Panc1 (cell line): ENCODE results near the gene P4HA3. TPM values are rescaled to one million over a fixed set of nuclear protein-coding genes. Genes with fewer than 3 reads are reported as not detected.

Experiments
- ATAC-seq: fragments of 200-7000 bp; cut with Tn5 transposase; 2 replicates; pipeline ENCODE4 v1.9.1; 2020; ENCODE audit warnings: mild to moderate bottlenecking, moderate library complexity
- BruUV-seq: library from RNA; stranded (reverse); fragments of 400-500 nt; replicated peaks from 2 replicates; lab custom pipeline; 2021; lab: Mats Ljungman, UMichigan
- CTCF ChIA-PET: fragments of 300-600 bp; sonication (Branson Sonifier 250); formaldehyde crosslinking; loops from one replicate; lab custom pipeline; 2022; ENCODE audit warnings: antibody characterized with exemption; lab: Charles Lee
- POLR2A ChIA-PET: fragments of 300-600 bp; sonication (Branson Sonifier 250); formaldehyde crosslinking; loops from one replicate; lab custom pipeline; 2022; ENCODE audit warnings: antibody characterized with exemption; lab: Charles Lee
- DNase-seq: peaks from one replicate; pipeline ENCODE4 v3.0.0-alpha.2; 2010; ENCODE audit warnings: low read depth, low spot score
- H3K27ac ChIP-seq: 2 replicates; pipeline ENCODE4 v1.5.1; 2011; ENCODE audit warnings: mild to moderate bottlenecking, low read length, inconsistent platforms
- H3K27me3 ChIP-seq: fragments of 200-500 bp; sonication (Bioruptor generic); 2 replicates; pipeline ENCODE4 v1.6.0; 2014; ENCODE audit warnings: low read length, inconsistent platforms; ENCODE audit not compliant: control insufficient read depth, insufficient read depth
- H3K36me3 ChIP-seq: fragments of 200-500 bp; sonication (Bioruptor generic); 2 replicates; pipeline ENCODE4 v1.5.1; 2014; ENCODE audit warnings: inconsistent platforms, mild to moderate bottlenecking, low read length, moderate library complexity; ENCODE audit not compliant: control insufficient read depth, insufficient read depth
- H3K4me1 ChIP-seq: 2 replicates; pipeline ENCODE4 v1.5.1; 2011; ENCODE audit warnings: inconsistent platforms, mild to moderate bottlenecking, low read length, moderate library complexity; ENCODE audit not compliant: control insufficient read depth, insufficient read depth
- H3K4me3 ChIP-seq, 2 experiments: 2 replicates each; pipeline ENCODE4 v1.5.1; 2011 to 2012; ENCODE audit warnings: low read depth in 2 of 2, low read length in 2 of 2, mild to moderate bottlenecking in 2 of 2, inconsistent platforms in 1 of 2, moderate library complexity in 1 of 2
- H3K9me3 ChIP-seq: fragments of 200-500 bp; sonication (Bioruptor generic); 2 replicates; pipeline ENCODE4 v1.5.1; 2014; ENCODE audit warnings: low read depth, mild to moderate bottlenecking, inconsistent platforms, low read length, moderate library complexity; ENCODE audit not compliant: control insufficient read depth, insufficient read depth
- POLR2AphosphoS5 ChIP-seq: IDR thresholded peaks from 2 replicates; pipeline ENCODE4 v1.6.1; 2012; ENCODE audit warnings: mild to moderate bottlenecking, low read depth, low read length, moderate library complexity
- SIN3A ChIP-seq: IDR thresholded peaks from 2 replicates; pipeline ENCODE4 v1.6.1; 2012; ENCODE audit warnings: low read depth, mild to moderate bottlenecking, low read length, moderate library complexity, borderline replicate concordance; ENCODE audit not compliant: insufficient read depth
- TCF7L2 ChIP-seq: IDR thresholded peaks from 2 replicates; pipeline ENCODE4 v1.6.1; 2011; ENCODE audit warnings: mild to moderate bottlenecking, low read depth, low read length, inconsistent platforms
- in situ Hi-C: cut with HindIII; loops from 2 replicates; pipeline ENCODE4 v1.10.0; 2016; ENCODE audit warnings: low sequenced_read_pairs, low pct_unique_long_range_greater_than_20kb
- intact Hi-C: fragments of 100-400 bp; cut with micrococcal nuclease; formaldehyde crosslinking; loops from one replicate; pipeline ENCODE4 v1.10.0; 2022; ENCODE audit not compliant: unreplicated experiment
- total RNA-seq: library from RNA; stranded (reverse); gene quantifications from one replicate; pipeline ENCODE4 v1.2.1, GENCODE V29; 2021; ENCODE audit not compliant: unreplicated experiment
- TF ChIP-seq, protein P1 (sequence below): fragments of 450-650 bp; IDR thresholded peaks from 2 replicates; pipeline ENCODE4 v1.5.1; 2017; ENCODE audit warnings: mild to moderate bottlenecking
- TF ChIP-seq, protein P2 (sequence below), 2 experiments: IDR thresholded peaks; 2 replicates each; pipeline ENCODE4 v1.6.1; 2011 to 2012; ENCODE audit warnings: low read depth in 2 of 2, control low read depth in 1 of 2, low read length in 1 of 2, mild to moderate bottlenecking in 1 of 2, moderate library complexity in 1 of 2; ENCODE audit not compliant: insufficient read depth in 1 of 2

Gene P4HA3
- total RNA-seq, 1 experiment from 2014 or later, result 1.3 TPM

DNA sequence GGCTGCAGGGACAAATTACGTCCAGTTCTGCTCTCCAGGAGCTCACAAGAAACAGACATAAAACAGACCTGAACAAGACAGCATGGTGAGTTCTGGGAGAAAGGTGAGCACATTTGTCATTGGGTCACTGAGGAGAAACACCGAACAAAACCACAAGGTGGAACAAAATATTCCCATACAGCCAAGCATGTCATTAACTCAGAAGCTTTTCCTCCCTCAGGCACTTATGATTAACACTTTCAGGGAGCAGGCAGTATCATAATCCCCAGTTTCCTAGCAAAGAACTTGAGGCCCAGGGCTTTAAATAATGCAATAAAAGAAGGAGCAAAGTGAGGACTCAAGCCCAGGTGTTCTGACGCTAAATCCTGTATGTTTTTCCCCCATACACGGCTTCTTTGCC lies 43.0 kb downstream of the P4HA3 start:
- ATAC-seq (no peak), DNase-seq (no peak)
- H3K27ac ChIP-seq, result no peak overlapping the region
- no peaks in the 10 kb centered on the region for H3K4me1 ChIP-seq
- in situ Hi-C loops (no loop called here), intact Hi-C loops (no loop called here)
- POLR2A ChIA-PET, result no interaction called here
- H3K36me3 ChIP-seq, result no peaks in the 10 kb centered on the region
- H3K9me3 ChIP-seq, result no peaks in the 10 kb centered on the region
- TF ChIP-seq SIN3A (no peak), POLR2AphosphoS5 (no peak), TCF7L2 (no peak)
- TF ChIP-seq, protein P1, sequence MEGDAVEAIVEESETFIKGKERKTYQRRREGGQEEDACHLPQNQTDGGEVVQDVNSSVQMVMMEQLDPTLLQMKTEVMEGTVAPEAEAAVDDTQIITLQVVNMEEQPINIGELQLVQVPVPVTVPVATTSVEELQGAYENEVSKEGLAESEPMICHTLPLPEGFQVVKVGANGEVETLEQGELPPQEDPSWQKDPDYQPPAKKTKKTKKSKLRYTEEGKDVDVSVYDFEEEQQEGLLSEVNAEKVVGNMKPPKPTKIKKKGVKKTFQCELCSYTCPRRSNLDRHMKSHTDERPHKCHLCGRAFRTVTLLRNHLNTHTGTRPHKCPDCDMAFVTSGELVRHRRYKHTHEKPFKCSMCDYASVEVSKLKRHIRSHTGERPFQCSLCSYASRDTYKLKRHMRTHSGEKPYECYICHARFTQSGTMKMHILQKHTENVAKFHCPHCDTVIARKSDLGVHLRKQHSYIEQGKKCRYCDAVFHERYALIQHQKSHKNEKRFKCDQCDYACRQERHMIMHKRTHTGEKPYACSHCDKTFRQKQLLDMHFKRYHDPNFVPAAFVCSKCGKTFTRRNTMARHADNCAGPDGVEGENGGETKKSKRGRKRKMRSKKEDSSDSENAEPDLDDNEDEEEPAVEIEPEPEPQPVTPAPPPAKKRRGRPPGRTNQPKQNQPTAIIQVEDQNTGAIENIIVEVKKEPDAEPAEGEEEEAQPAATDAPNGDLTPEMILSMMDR, result no peak
- TF ChIP-seq, protein P2, sequence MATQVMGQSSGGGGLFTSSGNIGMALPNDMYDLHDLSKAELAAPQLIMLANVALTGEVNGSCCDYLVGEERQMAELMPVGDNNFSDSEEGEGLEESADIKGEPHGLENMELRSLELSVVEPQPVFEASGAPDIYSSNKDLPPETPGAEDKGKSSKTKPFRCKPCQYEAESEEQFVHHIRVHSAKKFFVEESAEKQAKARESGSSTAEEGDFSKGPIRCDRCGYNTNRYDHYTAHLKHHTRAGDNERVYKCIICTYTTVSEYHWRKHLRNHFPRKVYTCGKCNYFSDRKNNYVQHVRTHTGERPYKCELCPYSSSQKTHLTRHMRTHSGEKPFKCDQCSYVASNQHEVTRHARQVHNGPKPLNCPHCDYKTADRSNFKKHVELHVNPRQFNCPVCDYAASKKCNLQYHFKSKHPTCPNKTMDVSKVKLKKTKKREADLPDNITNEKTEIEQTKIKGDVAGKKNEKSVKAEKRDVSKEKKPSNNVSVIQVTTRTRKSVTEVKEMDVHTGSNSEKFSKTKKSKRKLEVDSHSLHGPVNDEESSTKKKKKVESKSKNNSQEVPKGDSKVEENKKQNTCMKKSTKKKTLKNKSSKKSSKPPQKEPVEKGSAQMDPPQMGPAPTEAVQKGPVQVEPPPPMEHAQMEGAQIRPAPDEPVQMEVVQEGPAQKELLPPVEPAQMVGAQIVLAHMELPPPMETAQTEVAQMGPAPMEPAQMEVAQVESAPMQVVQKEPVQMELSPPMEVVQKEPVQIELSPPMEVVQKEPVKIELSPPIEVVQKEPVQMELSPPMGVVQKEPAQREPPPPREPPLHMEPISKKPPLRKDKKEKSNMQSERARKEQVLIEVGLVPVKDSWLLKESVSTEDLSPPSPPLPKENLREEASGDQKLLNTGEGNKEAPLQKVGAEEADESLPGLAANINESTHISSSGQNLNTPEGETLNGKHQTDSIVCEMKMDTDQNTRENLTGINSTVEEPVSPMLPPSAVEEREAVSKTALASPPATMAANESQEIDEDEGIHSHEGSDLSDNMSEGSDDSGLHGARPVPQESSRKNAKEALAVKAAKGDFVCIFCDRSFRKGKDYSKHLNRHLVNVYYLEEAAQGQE (IDR thresholded peaks at IDR 0.05; ENCODE audit: insufficient read depth in 1 of 2, low read depth in 2 of 2, low read length in 1 of 2), result no peak
- peaks cover 7% of the 10 kb centered on the region; the same call in 1 of the 2 replicates for H3K27me3 ChIP-seq
- BruUV-seq, result no TSS peak
- H3K4me3 ChIP-seq, result no peak overlapping the region
- CTCF ChIA-PET, result no interaction called here

DNA sequence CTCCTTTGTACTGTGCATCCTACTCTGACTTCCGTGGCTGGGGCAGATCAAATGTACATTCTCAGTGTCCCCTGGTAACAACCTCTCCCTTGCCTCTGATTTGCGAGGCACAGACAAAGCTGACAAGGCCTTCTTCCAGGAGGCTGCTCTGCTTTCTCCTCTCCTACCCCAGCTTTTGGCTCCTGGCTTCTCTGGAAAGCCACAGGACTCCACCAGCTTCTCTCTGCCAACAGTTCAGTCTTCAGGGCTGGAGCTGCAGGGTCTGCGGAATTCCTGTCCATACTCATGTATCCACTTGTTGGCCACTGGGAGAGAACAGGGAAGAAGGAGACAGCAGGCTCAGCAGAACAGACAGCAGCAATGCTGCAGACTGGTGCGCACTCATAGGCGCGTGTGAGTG lies 44.4 kb downstream of the P4HA3 start:
- no TSS peak for BruUV-seq
- Histone ChIP-seq H3K27me3 (peaks cover 10% of the 10 kb centered on the region; the same call in 1 of the 2 replicates), H3K9me3 (no peaks in the 10 kb centered on the region), H3K27ac (no peak overlapping the region), H3K4me1 (no peaks in the 10 kb centered on the region), H3K4me3 (no peak overlapping the region), H3K36me3 (no peaks in the 10 kb centered on the region)
- POLR2A ChIA-PET, result no interaction called here
- DNase-seq (no peak), ATAC-seq (no peak)
- TF ChIP-seq TCF7L2 (no peak), SIN3A (no peak), POLR2AphosphoS5 (no peak)
- TF ChIP-seq, protein P1, result no peak
- TF ChIP-seq, protein P2 (IDR thresholded peaks at IDR 0.05; ENCODE audit: insufficient read depth in 1 of 2, low read depth in 2 of 2, low read length in 1 of 2), result no peak
- CTCF ChIA-PET, result interaction anchor here (0.5 kb wide), 1 partner anchor 670 kb away, joined by 12 read pairs; no protein-coding TSS in a partner anchor
- in situ Hi-C loops (no loop called here), intact Hi-C loops (no loop called here)
